ENCODE data around the gene DHX34. TPM values are rescaled to one million over a fixed set of nuclear protein-coding genes. Genes with fewer than 3 reads are reported as not detected.
A peak's percentile ranks its signal among the peaks of the same experiment; 100 is the strongest.
"Not testable (repeated sequence)": the region's sequence is repeated elsewhere in the genome, so short reads cannot be mapped to it uniquely, and the experiment has no call there.

The DHX34 gene
- total RNA-seq, 1 donor from 2014 or later = 8.1 TPM

DNA sequence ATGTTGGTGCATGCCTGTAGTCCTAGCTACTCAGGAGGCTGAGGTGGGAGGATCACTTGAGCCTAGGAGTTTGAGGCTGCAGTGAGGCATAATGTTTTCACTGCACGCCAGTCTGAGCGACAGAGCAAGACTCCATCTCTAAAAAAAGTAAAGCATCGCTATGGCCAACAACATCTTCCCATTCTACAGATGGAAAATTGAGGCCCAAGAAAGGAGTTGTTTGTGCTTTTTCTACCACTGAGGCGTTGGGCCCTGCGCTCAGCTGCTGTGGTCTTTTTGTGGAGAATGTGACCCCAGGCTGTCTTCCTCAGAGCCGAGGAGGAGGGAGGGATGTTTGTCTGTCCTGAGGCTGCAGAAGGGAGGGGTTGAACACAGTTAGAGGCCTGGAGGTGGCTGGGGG is 17.6 kb upstream of the DHX34 start:
- peak overlapping the region; percentile 5 for H3K27ac ChIP-seq (replicated peaks)

DNA sequence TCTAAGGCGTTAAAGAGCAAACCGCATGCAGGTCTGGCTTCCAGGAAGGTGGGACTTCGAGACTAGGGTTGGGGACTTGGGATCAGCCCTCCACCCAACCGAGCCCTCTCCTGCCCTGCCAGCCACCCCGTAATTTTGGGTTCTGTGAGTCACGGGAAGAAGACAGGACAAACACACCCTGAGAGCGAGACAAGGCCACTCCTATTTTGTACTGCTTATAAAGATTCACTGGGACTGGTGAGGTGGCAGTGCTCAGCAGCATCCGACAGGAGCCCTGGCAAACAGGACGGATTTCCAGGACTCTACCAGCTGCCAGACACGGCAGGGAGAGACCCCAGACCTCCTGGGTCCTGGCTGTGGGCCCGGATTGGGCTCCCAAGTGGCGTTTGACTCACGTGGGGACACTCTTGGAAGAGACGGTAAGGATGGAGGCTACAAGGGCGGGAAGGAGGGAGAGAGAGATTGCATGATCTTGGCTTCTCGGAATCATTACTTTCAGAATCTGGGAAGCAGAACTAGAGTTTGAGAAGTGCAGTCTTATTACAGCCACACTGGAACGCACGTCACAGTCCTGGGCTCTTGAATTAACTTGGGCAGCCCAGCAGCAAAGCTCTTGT is 17.1 kb upstream of the DHX34 start, which contains the start of gene C5AR2:
Gene C5AR2, plus strand, starts transcription at position 245 of the 617 bp plus-strand sequence. CDS start 8,625 bp downstream, outside the sequence.
- TF ChIP-seq, protein P1, sequence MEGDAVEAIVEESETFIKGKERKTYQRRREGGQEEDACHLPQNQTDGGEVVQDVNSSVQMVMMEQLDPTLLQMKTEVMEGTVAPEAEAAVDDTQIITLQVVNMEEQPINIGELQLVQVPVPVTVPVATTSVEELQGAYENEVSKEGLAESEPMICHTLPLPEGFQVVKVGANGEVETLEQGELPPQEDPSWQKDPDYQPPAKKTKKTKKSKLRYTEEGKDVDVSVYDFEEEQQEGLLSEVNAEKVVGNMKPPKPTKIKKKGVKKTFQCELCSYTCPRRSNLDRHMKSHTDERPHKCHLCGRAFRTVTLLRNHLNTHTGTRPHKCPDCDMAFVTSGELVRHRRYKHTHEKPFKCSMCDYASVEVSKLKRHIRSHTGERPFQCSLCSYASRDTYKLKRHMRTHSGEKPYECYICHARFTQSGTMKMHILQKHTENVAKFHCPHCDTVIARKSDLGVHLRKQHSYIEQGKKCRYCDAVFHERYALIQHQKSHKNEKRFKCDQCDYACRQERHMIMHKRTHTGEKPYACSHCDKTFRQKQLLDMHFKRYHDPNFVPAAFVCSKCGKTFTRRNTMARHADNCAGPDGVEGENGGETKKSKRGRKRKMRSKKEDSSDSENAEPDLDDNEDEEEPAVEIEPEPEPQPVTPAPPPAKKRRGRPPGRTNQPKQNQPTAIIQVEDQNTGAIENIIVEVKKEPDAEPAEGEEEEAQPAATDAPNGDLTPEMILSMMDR (IDR thresholded peaks at IDR 0.05; ENCODE audit: borderline replicate concordance) = no peak
- no peak within 1 kb of the TSS for H3K4me3 ChIP-seq
- no peaks in the 10 kb centered on the region for H3K36me3 ChIP-seq
- H3K9me3 ChIP-seq (replicated peaks) = no peaks in the 10 kb centered on the region
- peak within 1 kb of the TSS; percentile 36 for H3K27ac ChIP-seq (replicated peaks)
- no peaks in the 10 kb centered on the region for H3K4me1 ChIP-seq
- intact Hi-C loops (cut with micrococcal nuclease) = no loop called here
- DNase-seq = no peak
- H3K27me3 ChIP-seq (ENCODE audit: low read depth) = peaks cover 35% of the 10 kb centered on the region

More for the DNA sequence above, 17.6 kb upstream of the DHX34 start:
- Histone ChIP-seq H3K4me1 (no peaks in the 10 kb centered on the region), H3K9me3 (replicated peaks) (no peaks in the 10 kb centered on the region), H3K27me3 (ENCODE audit: low read depth) (peaks cover 40% of the 10 kb centered on the region), H3K36me3 (no peaks in the 10 kb centered on the region), H3K4me3 (no peak overlapping the region)
- intact Hi-C loops (cut with micrococcal nuclease) = no loop called here
- no peak for DNase-seq
- TF ChIP-seq, protein P1 (IDR thresholded peaks at IDR 0.05; ENCODE audit: borderline replicate concordance) = no peak

DNA sequence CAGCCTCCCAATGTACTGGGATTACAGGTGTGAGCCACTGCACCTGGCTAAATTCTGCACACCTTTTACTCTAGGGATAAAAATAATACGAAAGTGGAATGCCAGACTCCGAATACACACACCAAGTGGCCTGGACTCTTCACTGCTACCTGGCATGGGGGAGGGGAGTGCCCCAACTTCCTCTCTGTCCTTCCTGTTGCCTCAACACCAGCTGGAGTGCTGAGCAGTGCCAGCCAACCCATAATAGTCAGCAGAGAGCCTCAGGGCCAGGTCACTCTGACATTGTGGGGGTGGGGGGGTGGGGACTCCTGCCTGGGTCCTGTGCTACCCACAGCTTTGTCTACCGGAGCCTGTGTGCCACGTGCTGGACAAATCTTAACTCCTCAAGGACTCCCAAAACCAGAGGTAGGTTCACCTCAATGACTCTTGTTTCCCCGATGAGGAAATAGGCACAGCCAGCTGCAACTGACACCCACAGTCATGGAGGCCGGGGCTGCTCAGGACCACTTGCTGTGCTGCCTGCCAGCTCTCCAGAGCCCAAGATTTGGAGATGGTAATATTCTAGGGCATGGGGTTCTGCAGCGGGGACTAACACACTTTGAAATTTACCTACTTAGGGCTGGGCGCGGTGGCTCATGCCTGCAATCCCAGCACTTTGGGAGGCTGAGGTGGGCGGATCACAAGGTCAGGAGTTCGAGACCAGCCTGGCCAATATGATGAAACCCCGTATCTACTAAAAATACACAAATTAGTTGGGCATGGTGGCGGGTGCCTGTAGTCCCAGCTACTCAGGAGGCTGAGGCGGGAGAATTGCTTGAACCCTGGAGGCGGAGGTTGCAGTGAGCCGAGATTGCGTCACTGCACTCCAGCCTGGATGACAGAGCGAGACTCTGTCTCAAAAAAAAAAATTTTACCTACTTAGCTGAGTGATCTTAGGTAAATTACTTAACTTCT is 12.1 kb upstream of the DHX34 start:
- H3K27ac ChIP-seq (replicated peaks); H3K36me3 ChIP-seq; H3K9me3 ChIP-seq (replicated peaks); intact Hi-C loops (cut with micrococcal nuclease); H3K4me1 ChIP-seq: not testable (repeated sequence)
- peak overlapping the region; percentile 25 for H3K4me3 ChIP-seq
- H3K27me3 ChIP-seq (ENCODE audit: low read depth) = peaks cover 11% of the 10 kb centered on the region
- DNase-seq = peak; percentile 56

DNA sequence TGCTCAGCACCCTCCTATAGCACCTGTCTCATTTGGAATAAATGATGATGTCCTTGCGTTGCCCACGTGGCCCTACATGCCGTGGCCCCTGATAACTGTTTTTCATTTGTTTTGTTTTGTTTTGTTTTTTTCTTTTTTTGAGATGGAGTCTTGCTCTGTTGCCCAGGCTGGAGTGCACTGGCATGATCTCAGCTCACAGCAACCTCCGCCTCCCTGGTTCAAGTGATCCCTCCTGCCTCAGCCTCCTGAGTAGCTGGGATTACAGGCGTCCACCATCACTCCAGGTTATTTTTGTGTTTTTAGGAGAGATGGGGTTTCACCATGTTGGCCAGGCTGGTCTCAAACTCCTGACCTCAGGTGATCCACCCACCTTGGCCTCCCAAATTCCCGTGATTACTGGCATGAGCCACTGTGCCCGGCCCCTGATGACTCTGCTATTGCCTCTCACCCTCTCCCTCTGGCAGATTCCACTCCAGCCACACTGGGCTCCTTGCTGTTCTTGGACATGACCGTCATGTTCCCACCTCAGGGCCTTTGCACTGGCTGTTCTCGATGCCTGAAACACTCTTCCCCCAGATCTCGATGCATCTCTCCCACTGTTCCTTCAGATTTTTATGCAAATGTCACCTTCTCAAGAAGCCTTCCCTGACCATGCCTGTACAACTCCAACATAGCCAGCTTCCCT is 9.8 kb upstream of the DHX34 start:
- Histone ChIP-seq H3K9me3 (replicated peaks) (no peaks in the 10 kb centered on the region), H3K27me3 (ENCODE audit: low read depth) (no peaks in the 10 kb centered on the region), H3K4me3 (no peak overlapping the region), H3K4me1 (no peaks in the 10 kb centered on the region), H3K36me3 (no peaks in the 10 kb centered on the region), H3K27ac (replicated peaks) (no peak overlapping the region)
- TF ChIP-seq, protein P1 (IDR thresholded peaks at IDR 0.05; ENCODE audit: borderline replicate concordance) = no peak
- DNase-seq = no peak
- intact Hi-C loops (cut with micrococcal nuclease) = no loop called here

DNA sequence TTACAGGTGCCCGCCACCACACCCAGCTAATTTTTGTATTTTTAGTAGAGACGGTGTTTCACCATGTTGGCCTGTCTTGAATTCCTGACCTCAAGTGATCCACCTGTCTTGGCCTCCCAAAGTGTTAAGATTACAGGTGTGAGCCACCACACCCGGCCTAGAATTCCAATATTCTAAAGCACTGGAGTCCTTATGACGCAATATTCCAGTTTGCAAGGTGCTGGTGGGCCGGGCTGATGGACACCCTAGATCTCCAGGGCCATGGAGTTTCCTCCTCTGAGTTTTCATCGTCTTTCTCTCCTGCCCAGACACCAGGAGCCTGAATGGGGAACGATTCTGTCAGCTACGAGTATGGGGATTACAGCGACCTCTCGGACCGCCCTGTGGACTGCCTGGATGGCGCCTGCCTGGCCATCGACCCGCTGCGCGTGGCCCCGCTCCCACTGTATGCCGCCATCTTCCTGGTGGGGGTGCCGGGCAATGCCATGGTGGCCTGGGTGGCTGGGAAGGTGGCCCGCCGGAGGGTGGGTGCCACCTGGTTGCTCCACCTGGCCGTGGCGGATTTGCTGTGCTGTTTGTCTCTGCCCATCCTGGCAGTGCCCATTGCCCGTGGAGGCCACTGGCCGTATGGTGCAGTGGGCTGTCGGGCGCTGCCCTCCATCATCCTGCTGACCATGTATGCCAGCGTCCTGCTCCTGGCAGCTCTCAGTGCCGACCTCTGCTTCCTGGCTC is 8.5 kb upstream of the DHX34 start:
- TF ChIP-seq, protein P1 (IDR thresholded peaks at IDR 0.05; ENCODE audit: borderline replicate concordance) = no peak
- Histone ChIP-seq H3K27ac (replicated peaks) (no peak overlapping the region), H3K27me3 (ENCODE audit: low read depth) (no peaks in the 10 kb centered on the region), H3K4me1 (no peaks in the 10 kb centered on the region), H3K4me3 (no peak overlapping the region), H3K36me3 (no peaks in the 10 kb centered on the region), H3K9me3 (replicated peaks) (no peaks in the 10 kb centered on the region)
- no peak for DNase-seq
- intact Hi-C loops (cut with micrococcal nuclease) = no loop called here

Measured in left ventricle myocardium inferior (tissue), 1 donor.